ENCODE measurements around the gene UGT1A4. TPM values are rescaled to one million over a fixed set of nuclear protein-coding genes. Genes with fewer than 3 reads are reported as not detected.

The UGT1A4 gene
- total and polyA plus RNA-seq, 12 donors, result not detected

- Histone ChIP-seq H3K4me3 (no peak overlapping the region), H3K4me1 (no peaks in the 10 kb centered on the region), H3K36me3 (no peaks in the 10 kb centered on the region), H3K9me3 (peaks cover 0 to 5% (median 0%) of the 10 kb centered on the region in 11 donors), H3K27me3 (peaks cover 0 to 7% (median 0%) of the 10 kb centered on the region in 7 donors), H3K27ac (no peak overlapping the region)
- TF ChIP-seq CTCF (IDR thresholded peaks at IDR 0.05), result no peak
- ATAC-seq (no peak), DNase-seq (no peak)
- WGBS, 2 donors, result 85 to 86% methylated on average over 9 of the region's 9 CpGs
- intact Hi-C loops (cut with DNase I), result no loop called here
These were observed 77.7 kb downstream of the UGT1A4 start for GRCh38 chr2:233796254-233796653.

DNA sequence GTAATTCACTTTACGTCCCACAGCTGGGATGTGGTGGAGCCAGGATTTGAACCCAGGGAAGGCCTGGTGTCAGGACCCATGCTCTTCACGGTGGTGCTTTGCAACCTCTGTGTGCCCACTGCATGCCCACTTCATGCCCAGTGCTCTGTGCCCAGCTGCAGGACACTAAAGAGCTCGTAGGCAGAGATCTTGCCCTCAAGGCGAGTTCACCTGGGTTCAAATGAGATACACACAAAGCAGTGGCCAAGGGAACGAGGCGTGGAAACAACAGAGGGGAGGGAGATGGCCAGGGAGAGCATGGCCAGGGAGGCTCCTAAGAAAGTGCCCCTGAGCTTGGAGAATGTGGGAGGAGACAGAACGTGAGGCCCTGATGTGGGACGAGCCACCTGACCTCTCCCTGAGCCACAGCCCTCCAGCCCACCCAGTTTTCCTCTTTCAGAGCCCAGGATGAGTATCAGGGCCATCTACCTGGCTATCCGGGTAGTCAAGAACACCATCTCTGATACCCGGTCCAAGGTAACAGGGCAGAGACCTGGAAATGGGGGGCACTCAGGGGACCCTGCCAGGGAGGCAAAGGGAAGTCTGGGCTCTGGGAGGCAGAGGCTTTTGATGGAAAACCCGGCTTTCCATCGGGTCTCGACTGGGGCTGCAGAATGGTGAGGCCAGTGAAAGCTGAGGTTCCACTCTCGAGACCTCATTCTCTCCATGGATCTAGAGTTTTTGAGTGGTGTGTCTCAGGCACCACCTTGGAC is 80.0 kb downstream of the UGT1A4 start:
- Histone ChIP-seq H3K27me3 (peaks cover 0 to 7% (median 0%) of the 10 kb centered on the region in 7 donors), H3K9me3 (peaks cover 0 to 5% (median 0%) of the 10 kb centered on the region in 11 donors), H3K36me3 (no peaks in the 10 kb centered on the region), H3K4me1 (no peaks in the 10 kb centered on the region), H3K27ac (no peak overlapping the region), H3K4me3 (no peak overlapping the region)
- TF ChIP-seq CTCF (IDR thresholded peaks at IDR 0.05), result no peak
- WGBS, 2 donors, result 76 to 79% methylated on average over 14 of the region's 14 CpGs
- intact Hi-C loops (cut with DNase I), result no loop called here
- ATAC-seq (no peak), DNase-seq (no peak)

GRCh38 chr2:233799087-233799665 is 80.6 kb downstream of the UGT1A4 start:
- Histone ChIP-seq H3K27me3 (peaks cover 0 to 6% (median 4%) of the 10 kb centered on the region in 7 donors), H3K4me1 (no peaks in the 10 kb centered on the region), H3K27ac (no peak overlapping the region), H3K9me3 (peaks cover 0 to 5% (median 0%) of the 10 kb centered on the region in 11 donors), H3K36me3 (no peaks in the 10 kb centered on the region), H3K4me3 (no peak overlapping the region)
- intact Hi-C loops (cut with DNase I), result no loop called here
- TF ChIP-seq CTCF (IDR thresholded peaks at IDR 0.05), result no peak
- DNase-seq, result no peak
- no peak for ATAC-seq
- 58% methylated on average over 7 of the region's 7 CpGs for WGBS, 2 donors

GRCh38 chr2:233799716-233800115 is 81.2 kb downstream of the UGT1A4 start:
- Histone ChIP-seq H3K36me3 (no peaks in the 10 kb centered on the region), H3K4me1 (no peaks in the 10 kb centered on the region), H3K4me3 (no peak overlapping the region), H3K9me3 (peaks cover 0 to 5% (median 0%) of the 10 kb centered on the region in 11 donors), H3K27ac (no peak overlapping the region), H3K27me3 (peaks cover 0 to 5% (median 3%) of the 10 kb centered on the region in 7 donors)
- intact Hi-C loops (cut with DNase I), result no loop called here
- WGBS, 2 donors, result 48 to 53% methylated on average over 5 of the region's 5 CpGs
- ATAC-seq, result no peak
- no peak for DNase-seq
- TF ChIP-seq CTCF (IDR thresholded peaks at IDR 0.05), result no peak
